D721Med (cell line): ENCODE data around the gene PCNX4.

ENCODE experiments used
- DNase-seq: peaks from one replicate; pipeline ENCODE4 v3.0.0; 2011; ENCODE audit warnings: low spot score; ENCODE audit not compliant: insufficient read length
- FAIRE-seq: peaks from 2 replicates; lab custom pipeline; 2011; peaks lifted over from hg19 to GRCh38; lab: Jason Lieb, UNC
- CTCF ChIP-seq: IDR thresholded peaks from 2 replicates; pipeline ENCODE4 v1.5.1; 2012; ENCODE audit warnings: mild to moderate bottlenecking, control low read depth; ENCODE audit not compliant: insufficient read depth; ENCODE audit errors: missing control alignments

The PCNX4 gene

GRCh38 chr14:60079723-60080122, 12.0 kb upstream of the PCNX4 start:
- FAIRE-seq, result no peak
- no peak for DNase-seq
- TF ChIP-seq CTCF, result no peak

- DNase-seq (no peak), FAIRE-seq (no peak)
- no peak for TF ChIP-seq CTCF
Measured at GRCh38 chr14:60085085-60085484, 6.6 kb upstream of the PCNX4 start.

GRCh38 chr14:60085693-60086092, 6.0 kb upstream of the PCNX4 start:
- TF ChIP-seq CTCF, result no peak
- DNase-seq (no peak), FAIRE-seq (no peak)

- DNase-seq (no peak), FAIRE-seq (no peak)
- TF ChIP-seq CTCF, result no peak
Measured at GRCh38 chr14:60087668-60088067, 4.1 kb upstream of the PCNX4 start.

- no peak for TF ChIP-seq CTCF
- no peak for DNase-seq
- no peak for FAIRE-seq
Measured at GRCh38 chr14:60089221-60089620, 2.5 kb upstream of the PCNX4 start.

- DNase-seq (no peak), FAIRE-seq (no peak)
- no peak for TF ChIP-seq CTCF
Measured at GRCh38 chr14:60090864-60091519, 731 bp upstream of the PCNX4 start.

GRCh38 chr14:60092526-60092920, 800 bp downstream of the PCNX4 start:
- FAIRE-seq (no peak), DNase-seq (no peak)
- no peak for TF ChIP-seq CTCF
